HUDEP-2 (cell line): ENCODE measurements around the gene GABPB2.
A peak's percentile ranks its signal among the peaks of the same experiment; 100 is the strongest.
"Not testable (repeated sequence)": the region's sequence is repeated elsewhere in the genome, so short reads cannot be mapped to it uniquely, and the experiment has no call there.

Experiments
- DNase-seq, 76 experiments: peaks; one replicate each; lab custom pipeline; 2025; ENCODE audit not compliant: unreplicated experiment in 76 of 76; lab: John Stamatoyannopoulos, UW

The GABPB2 gene

DNA sequence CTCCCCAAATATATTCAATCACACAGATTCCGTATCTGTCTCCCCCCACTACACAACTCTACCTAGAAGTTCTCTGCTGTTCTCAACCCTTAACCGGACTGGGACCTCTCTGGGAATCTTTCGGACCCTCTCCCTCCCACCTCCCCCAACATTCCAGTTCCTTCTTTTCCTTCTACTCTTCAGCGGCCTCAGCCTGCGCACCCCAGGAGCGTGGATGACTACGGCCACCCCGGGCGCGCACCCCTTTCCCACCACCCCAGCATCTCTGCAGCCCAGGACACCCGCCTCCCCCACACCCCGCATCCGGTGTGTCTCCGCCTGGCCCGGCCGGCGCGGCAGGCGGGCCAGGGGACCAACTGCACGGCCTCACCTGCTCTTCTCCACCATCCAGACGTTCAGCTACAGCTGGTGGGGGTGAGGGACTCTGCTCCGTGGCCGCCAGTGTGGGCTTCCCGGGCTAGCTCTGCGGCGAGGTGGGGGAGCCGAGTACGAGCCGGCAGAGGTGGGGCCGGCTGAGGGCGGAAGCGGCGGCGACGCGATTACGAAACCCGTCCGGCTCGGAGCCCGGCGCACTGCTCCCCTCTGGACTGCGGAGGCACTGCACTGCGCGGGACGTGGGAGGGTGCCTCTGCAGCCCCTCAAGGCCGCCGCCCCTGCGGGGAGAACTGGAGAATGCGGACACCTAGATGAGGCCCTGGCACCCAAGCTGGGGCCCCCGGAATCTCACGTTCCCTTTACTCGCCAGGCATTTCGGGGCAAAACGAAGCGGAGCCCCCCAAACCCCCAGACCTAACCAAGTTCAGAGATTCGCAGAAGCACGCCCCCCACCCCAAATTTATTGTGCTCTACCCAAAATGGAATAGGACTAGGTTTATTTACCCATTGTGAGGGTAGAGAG lies 11.2 kb upstream of the GABPB2 start, which contains the start of gene CDC42SE1:
Gene CDC42SE1 (minus strand): TSS at position 514 of the 898 bp plus-strand sequence. CDS start 3,892 bp downstream, outside the sequence.
- peak in 70 of 76 experiments; percentile 17 to 83 (median 60) for DNase-seq

DNA sequence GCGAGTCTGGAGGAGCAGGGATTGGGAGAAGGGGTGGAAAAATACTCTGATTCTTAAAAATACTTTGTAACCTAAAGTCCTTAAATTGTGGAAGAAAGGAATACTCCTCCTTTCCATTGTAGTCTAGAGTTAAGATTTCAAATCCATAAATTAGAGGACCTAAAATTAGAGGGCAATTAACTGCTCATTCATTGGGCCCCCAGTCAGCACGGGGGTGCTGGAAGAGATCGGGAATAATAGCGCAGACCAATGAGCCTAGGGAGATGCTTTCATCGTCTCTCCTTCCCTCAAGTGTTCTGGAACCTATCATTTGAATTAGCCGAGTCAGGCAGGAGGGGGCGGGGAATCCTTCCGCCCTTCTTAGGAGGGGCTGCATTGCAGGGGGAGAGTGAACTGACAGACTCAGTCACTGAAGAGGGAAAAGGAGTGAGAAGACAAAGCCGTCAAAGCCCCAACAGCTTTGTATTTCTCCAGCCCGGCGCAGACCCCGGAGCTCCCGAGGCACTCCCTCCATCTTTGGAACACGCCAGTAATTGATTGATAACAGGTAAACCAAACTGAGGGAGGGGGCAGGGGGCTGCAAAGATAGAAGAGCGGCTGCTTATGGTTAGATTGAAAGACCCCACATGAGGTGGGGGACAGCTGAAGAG lies 10.4 kb upstream of the GABPB2 start, which contains the start of gene MLLT11:
Gene MLLT11 (plus strand): TSS at position 391 of the 650 bp plus-strand sequence. CDS start 6,828 bp downstream, outside the sequence.
- peak in 4 of 76 experiments; percentile 8 to 21 (median 14) for DNase-seq

GRCh38 chr1:151060657-151061421 lies 9.7 kb upstream of the GABPB2 start:
- no peak for DNase-seq

- no peak for DNase-seq
Measured at GRCh38 chr1:151061704-151062103, 8.9 kb upstream of the GABPB2 start.

DNA sequence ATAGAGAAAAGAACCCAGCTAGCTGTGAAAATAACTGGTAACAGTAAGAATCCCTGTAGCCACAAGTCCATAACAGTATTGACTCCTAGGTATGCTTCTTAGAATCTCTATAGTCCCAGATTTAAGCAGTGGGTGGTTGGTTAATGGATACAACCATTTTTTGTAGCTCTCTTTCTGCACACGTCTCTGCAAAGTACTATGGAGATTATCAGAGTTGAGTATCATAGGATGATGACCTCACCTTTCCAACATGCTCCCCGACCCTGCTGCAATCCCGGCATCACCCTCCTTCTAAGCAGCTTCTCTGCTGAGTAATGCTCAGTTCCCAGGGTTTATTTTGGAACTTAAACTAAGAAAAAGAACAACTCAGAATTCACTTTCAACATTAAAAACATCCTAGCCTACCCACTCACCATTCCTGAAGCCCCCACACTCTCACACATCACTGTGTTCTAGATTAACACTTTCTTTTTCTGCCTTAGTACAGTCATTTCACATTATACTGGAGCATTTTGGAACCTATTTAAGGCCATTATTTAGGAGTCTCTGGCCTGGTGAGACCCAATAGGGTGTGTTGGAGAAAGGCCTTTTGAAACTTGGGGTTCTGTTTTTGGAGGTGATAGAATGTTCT lies 7.7 kb upstream of the GABPB2 start:
- DNase-seq = no peak

DNA sequence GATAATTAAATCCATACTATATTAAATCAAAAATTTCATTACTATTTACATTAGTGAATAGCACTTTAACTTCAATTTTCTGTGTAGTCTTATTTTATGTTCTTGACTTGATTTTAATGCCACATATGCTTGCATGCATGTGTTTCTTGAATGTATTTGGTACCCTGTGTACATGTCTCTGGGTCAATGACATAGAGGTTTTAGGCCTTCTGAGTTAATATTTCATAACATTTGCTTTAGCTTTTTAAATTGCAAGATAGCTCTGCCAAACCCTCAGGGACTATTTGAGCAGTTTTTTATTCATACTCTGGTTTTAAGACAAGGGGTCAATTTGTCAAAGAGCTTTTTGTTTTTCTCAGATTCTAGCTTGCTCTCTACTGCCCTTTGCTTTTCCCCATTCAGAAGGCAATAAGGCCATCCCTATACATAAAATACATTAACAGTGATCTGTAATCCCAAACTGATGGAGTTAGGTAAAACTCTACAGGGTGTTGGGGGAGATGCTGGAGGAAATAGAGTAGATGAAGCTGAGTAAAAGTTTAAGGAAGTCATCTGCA lies 5.4 kb upstream of the GABPB2 start:
- DNase-seq = no peak

DNA sequence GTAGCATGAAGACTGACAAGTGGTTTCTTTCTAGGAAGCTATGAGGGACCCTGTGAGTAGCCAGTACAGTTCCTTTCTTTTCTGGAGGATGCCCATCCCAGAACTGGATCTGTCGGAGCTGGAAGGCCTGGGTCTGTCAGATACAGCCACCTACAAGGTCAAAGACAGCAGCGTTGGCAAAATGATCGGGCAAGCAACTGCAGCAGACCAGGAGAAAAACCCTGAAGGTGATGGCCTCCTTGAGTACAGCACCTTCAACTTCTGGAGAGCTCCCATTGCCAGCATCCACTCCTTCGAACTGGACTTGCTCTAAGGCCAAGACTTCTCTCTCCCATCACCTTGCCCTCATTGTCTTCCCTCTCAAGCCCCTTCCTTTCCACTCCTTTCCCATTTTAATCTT lies 3.4 kb upstream of the GABPB2 start:
- no peak for DNase-seq

DNA sequence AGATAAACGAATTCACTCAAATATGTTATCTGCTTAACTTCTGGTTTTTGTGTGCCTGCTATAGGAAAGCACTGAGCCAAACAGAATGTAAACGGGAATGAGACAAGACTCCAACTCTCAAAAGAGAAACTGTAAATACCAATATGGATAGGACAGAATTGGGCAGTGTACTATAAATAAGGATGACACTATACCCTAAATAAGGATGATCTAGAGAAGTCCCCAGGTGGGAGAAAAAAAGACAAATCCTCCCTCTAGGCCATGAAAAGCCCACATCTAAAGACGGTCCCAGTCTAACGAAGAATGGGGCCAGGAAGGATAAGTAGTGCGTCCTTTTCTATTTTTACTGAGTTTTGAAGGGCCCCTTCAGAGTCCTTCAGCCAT lies 1.5 kb upstream of the GABPB2 start:
- DNase-seq = no peak

GRCh38 chr1:151072224-151072623 lies 1.7 kb downstream of the GABPB2 start:
- no peak for DNase-seq

- DNase-seq = no peak
Measured at GRCh38 chr1:151085953-151086559, 15.5 kb downstream of the GABPB2 start.

DNA sequence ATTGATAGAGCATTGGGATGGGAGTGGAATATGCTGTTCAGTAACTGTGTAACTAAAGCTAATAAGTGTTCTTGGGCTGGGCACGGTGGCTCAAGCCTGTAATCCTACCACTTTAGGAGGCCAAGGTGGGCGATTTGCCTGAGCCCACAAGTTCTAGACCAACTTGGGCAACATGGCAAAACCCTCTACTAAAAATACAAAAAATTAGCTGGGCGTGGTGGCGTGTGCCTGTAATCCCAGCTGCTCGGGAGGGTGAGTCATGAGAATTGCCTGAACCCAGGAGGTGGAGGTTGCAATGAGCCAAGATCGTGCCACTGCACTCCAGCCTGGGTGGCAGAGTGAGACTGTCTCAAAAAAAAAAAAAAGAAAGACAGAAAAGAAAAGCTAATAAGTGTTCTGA lies 26.9 kb downstream of the GABPB2 start:
- not testable (repeated sequence) for DNase-seq

- no peak for DNase-seq
Measured at GRCh38 chr1:151098126-151098525, 27.6 kb downstream of the GABPB2 start.

- DNase-seq = no peak
Measured at GRCh38 chr1:151104630-151105029, 34.1 kb downstream of the GABPB2 start.

DNA sequence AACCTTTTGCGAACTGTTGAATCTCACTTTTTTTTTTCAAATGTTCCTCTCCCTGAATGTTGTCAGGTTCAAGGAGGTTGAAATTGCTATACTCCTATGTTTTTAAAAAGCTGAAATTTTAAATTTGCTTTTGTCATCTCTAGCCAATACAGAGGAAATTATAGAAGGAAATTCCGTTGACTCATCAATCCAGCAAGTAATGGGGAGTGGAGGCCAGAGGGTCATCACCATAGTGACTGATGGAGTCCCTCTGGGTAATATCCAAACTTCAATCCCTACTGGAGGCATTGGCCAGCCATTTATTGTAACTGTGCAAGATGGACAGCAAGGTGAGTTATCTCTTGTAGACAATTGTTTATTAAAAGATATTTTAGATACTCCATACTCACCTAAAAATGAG lies 36.3 kb downstream of the GABPB2 start:
- no peak for DNase-seq

DNA sequence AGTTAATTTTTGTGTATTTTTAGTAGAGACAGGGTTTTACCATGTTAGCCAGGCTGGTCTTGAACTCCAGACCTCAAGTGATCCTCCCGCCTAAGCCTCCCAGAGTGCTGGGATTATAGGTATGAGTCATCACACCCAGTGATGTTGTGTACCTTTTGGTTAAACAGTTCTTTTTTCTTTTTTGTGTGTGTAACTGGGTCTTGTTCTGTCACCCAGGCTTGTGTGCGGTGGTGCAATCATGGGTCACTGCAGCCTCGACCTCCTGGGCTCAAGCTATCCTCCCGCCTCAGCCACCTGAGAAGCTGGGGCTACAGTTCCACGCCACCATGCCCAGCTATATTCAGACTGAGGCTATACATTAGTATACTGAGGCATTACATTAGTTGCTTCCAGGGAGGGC lies 37.8 kb downstream of the GABPB2 start:
- DNase-seq = no peak

GRCh38 chr1:151113877-151114276 lies 43.3 kb downstream of the GABPB2 start:
- DNase-seq = no peak

DNA sequence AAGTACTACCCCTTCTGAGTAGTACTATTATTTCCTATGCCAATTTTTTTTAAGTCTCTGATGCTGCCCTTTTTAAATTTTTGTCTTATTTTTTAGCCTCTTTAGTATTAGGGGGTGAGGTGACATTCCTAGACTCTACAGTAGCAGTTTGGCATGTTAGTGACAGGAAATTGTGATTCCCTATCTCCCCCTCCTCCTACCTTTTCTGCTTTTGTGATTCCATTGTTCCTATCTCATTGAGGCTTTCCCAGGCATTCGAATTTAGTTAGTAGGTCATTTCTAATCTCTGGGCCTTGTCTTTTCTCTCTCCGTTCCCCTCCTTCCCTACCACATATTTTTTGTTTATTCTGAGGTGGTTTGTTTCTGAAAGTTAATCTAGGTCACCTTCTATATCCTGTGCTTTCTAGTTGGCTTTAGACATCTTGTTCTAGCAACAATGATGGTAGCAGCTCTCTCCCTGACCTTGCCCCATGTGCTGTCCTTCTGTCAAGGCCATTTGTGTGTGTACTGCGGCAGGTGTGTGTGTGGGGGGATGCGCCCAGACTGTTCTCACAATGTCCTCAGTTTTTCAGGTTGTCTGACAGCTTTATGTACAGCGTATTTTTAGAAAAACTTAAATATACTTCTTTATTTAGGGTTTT lies 54.3 kb downstream of the GABPB2 start:
- no peak for DNase-seq

GRCh38 chr1:151128800-151129199 lies 58.2 kb downstream of the GABPB2 start:
- no peak for DNase-seq

DNA sequence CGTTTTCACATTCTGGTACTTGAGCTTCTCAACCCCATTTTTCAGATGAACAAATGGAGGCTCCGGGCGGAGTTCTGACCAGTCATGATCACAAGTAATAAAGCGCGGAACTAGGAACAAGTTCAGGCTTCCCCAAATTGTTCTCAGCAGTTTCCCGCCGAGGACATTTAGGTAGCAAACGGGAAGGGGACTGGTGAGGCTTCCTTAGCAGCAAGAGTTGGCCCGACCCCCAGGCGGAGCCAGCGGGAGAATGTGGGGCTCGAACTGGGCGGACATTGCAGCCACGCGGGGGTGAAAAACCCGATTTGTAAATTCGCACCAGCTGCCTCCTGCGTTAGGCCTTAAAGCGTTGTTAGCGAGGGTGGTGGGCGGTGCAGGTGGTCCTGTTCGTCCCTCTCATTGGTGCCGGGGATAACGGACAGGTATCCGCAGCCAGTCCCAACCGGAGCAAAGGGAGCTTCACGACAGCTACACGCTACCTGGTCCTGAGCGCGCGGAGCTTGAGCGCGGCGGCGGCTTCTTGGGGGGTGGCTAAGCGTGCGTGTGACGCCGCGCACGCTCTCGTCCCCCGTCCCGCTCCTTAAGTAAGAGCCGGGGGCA lies 60.5 kb downstream of the GABPB2 start:
- DNase-seq = peak in 18 of 76 experiments; percentile 11 to 79 (median 36)
